Measurements from ENCODE around the gene MYOZ3.

DNA sequence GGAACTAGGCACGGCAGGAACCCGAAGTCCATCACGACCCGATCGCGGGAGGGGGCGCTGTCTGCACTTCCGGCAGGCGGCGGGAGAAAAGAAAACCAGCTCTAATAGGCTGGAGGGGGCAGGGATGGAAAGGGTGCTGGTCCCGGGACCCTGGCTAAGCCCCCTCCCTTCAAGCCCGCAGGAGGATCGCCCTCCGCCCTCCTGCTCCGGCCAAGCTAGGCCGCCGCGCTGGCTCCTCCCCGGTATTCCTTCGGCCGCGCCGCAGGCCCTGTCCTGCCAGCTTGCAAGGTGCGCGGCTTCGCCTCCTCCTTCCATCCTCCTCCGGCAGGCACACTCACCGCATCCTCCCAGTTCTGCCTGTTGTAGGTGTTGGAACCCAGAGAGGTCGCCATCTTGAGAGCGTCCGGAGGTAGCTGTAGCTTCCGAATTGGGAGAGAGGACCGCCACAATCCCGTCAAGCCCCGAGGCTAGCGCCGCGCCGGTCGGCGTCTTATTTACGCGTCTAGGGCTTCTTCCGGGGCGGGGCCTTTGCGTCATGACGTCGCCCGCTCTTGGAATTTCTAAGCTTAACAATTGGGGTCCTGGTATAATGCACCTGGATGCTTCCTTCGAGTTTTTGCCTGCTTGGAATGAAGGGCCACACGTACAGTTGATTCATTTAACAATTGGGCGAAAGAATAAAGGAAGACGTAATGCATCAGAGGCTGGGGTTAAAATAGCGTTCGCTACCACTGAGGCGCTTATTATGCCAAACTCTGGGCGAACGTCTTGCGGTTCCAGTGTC lies 39.7 kb downstream of the MYOZ3 start, which contains the start of gene RBM22:
- TF ChIP-seq, protein P1, sequence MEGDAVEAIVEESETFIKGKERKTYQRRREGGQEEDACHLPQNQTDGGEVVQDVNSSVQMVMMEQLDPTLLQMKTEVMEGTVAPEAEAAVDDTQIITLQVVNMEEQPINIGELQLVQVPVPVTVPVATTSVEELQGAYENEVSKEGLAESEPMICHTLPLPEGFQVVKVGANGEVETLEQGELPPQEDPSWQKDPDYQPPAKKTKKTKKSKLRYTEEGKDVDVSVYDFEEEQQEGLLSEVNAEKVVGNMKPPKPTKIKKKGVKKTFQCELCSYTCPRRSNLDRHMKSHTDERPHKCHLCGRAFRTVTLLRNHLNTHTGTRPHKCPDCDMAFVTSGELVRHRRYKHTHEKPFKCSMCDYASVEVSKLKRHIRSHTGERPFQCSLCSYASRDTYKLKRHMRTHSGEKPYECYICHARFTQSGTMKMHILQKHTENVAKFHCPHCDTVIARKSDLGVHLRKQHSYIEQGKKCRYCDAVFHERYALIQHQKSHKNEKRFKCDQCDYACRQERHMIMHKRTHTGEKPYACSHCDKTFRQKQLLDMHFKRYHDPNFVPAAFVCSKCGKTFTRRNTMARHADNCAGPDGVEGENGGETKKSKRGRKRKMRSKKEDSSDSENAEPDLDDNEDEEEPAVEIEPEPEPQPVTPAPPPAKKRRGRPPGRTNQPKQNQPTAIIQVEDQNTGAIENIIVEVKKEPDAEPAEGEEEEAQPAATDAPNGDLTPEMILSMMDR (IDR thresholded peaks at IDR 0.05; ENCODE audit: low read depth, low read length, missing input control): peak; percentile 33
- TF ChIP-seq, protein P2, sequence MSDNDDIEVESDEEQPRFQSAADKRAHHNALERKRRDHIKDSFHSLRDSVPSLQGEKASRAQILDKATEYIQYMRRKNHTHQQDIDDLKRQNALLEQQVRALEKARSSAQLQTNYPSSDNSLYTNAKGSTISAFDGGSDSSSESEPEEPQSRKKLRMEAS (IDR thresholded peaks at IDR 0.05): peak; percentile 69
- TF ChIP-seq TAF1 (conservative IDR thresholded peaks at IDR 0.05) (peak; percentile 73), GABPA (IDR thresholded peaks at IDR 0.05 in 1 of 2, conservative IDR thresholded peaks at IDR 0.05 in 1 of 2) (peak; percentile 42 to 95), RAD21 (IDR thresholded peaks at IDR 0.05) (peak; percentile 6 to 55), NR2F2 (IDR thresholded peaks at IDR 0.05) (peak; percentile 20), JUND (IDR thresholded peaks at IDR 0.05) (peak in 1 of 2 donors; percentile 37), SP1 (IDR thresholded peaks at IDR 0.05) (peak; percentile 67), EGR1 (IDR thresholded peaks at IDR 0.05; ENCODE audit: low read depth in 2 of 2) (peak in 1 of 2 donors; percentile 67), YY1 (IDR thresholded peaks at IDR 0.05) (peak; percentile 98), RXRA (IDR thresholded peaks at IDR 0.05) (peak; percentile 41 to 49)
- TF ChIP-seq, protein P3, sequence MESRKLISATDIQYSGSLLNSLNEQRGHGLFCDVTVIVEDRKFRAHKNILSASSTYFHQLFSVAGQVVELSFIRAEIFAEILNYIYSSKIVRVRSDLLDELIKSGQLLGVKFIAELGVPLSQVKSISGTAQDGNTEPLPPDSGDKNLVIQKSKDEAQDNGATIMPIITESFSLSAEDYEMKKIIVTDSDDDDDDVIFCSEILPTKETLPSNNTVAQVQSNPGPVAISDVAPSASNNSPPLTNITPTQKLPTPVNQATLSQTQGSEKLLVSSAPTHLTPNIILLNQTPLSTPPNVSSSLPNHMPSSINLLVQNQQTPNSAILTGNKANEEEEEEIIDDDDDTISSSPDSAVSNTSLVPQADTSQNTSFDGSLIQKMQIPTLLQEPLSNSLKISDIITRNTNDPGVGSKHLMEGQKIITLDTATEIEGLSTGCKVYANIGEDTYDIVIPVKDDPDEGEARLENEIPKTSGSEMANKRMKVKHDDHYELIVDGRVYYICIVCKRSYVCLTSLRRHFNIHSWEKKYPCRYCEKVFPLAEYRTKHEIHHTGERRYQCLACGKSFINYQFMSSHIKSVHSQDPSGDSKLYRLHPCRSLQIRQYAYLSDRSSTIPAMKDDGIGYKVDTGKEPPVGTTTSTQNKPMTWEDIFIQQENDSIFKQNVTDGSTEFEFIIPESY (IDR thresholded peaks at IDR 0.05): peak; percentile 90
- TF ChIP-seq, protein P4, sequence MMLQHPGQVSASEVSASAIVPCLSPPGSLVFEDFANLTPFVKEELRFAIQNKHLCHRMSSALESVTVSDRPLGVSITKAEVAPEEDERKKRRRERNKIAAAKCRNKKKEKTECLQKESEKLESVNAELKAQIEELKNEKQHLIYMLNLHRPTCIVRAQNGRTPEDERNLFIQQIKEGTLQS (IDR thresholded peaks at IDR 0.05): no peak
- TF ChIP-seq, protein P5, sequence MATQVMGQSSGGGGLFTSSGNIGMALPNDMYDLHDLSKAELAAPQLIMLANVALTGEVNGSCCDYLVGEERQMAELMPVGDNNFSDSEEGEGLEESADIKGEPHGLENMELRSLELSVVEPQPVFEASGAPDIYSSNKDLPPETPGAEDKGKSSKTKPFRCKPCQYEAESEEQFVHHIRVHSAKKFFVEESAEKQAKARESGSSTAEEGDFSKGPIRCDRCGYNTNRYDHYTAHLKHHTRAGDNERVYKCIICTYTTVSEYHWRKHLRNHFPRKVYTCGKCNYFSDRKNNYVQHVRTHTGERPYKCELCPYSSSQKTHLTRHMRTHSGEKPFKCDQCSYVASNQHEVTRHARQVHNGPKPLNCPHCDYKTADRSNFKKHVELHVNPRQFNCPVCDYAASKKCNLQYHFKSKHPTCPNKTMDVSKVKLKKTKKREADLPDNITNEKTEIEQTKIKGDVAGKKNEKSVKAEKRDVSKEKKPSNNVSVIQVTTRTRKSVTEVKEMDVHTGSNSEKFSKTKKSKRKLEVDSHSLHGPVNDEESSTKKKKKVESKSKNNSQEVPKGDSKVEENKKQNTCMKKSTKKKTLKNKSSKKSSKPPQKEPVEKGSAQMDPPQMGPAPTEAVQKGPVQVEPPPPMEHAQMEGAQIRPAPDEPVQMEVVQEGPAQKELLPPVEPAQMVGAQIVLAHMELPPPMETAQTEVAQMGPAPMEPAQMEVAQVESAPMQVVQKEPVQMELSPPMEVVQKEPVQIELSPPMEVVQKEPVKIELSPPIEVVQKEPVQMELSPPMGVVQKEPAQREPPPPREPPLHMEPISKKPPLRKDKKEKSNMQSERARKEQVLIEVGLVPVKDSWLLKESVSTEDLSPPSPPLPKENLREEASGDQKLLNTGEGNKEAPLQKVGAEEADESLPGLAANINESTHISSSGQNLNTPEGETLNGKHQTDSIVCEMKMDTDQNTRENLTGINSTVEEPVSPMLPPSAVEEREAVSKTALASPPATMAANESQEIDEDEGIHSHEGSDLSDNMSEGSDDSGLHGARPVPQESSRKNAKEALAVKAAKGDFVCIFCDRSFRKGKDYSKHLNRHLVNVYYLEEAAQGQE (IDR thresholded peaks at IDR 0.05): peak; percentile 59

All from liver (tissue), 3 donors.